ENCODE results near the gene TADA3.
A peak's percentile ranks its signal among the peaks of the same experiment; 100 is the strongest.
"Not testable (repeated sequence)": the region's sequence is repeated elsewhere in the genome, so short reads cannot be mapped to it uniquely, and the experiment has no call there.

Gene TADA3

GRCh38 chr3:9781978-9782603 lies 10.2 kb downstream of the TADA3 start:
- no peak for DNase-seq

GRCh38 chr3:9781551-9781950 lies 10.7 kb downstream of the TADA3 start:
- DNase-seq: no peak

GRCh38 chr3:9780910-9781309 lies 11.4 kb downstream of the TADA3 start:
- no peak for DNase-seq

- DNase-seq: no peak
Measured at GRCh38 chr3:9780458-9780812, 11.8 kb downstream of the TADA3 start.

- peak; percentile 52 for DNase-seq
Measured at GRCh38 chr3:9779721-9780457, 12.4 kb downstream of the TADA3 start.

- no peak for DNase-seq
Measured at GRCh38 chr3:9779075-9779593, 13.1 kb downstream of the TADA3 start.

- DNase-seq: peak; percentile 83
Measured at GRCh38 chr3:9778143-9779074, 13.9 kb downstream of the TADA3 start.

GRCh38 chr3:9777694-9778021 lies 14.6 kb downstream of the TADA3 start:
- DNase-seq: no peak

GRCh38 chr3:9776896-9777693 lies 15.2 kb downstream of the TADA3 start:
- DNase-seq: no peak

GRCh38 chr3:9771007-9771406 lies 21.3 kb downstream of the TADA3 start:
- not testable (repeated sequence) for DNase-seq

GRCh38 chr3:9770276-9770812 lies 21.9 kb downstream of the TADA3 start:
- DNase-seq: no peak

GRCh38 chr3:9769426-9770275 lies 22.6 kb downstream of the TADA3 start, which contains the start of gene CAMK1:
CAMK1 (minus strand) TSS chr3:9769947; CDS start chr3:9767749, 2,198 bp downstream.
- DNase-seq: peak; percentile 84

- no peak for DNase-seq
Measured at GRCh38 chr3:9769012-9769411, 23.3 kb downstream of the TADA3 start.

- DNase-seq: no peak
Measured at GRCh38 chr3:9768141-9768775, 24.0 kb downstream of the TADA3 start.

- DNase-seq: no peak
Measured at GRCh38 chr3:9767418-9767817, 24.9 kb downstream of the TADA3 start.

- no peak for DNase-seq
Measured at GRCh38 chr3:9765865-9766264, 26.4 kb downstream of the TADA3 start.

GRCh38 chr3:9762871-9763270 lies 29.4 kb downstream of the TADA3 start:
- no peak for DNase-seq

- DNase-seq: no peak
Measured at GRCh38 chr3:9761919-9762318, 30.4 kb downstream of the TADA3 start.

- no peak for DNase-seq
Measured at GRCh38 chr3:9760779-9761505, 31.3 kb downstream of the TADA3 start.

- no peak for DNase-seq
Measured at GRCh38 chr3:9757427-9757826, 34.8 kb downstream of the TADA3 start.
